Measurements from ENCODE around the gene ATN1.

- no peak for TF ChIP-seq CTCF (IDR thresholded peaks at IDR 0.05)
- no peak for TF ChIP-seq POLR2AphosphoS5 (IDR thresholded peaks at IDR 0.05)
Observed at GRCh38 chr12:6941782-6942181, 14.0 kb downstream of the ATN1 start.

All from sigmoid colon (tissue), 4 donors.